MM.1S (cell line): ENCODE results near the gene PTPRD.

Experiments
- DNase-seq: peaks from one replicate; pipeline ENCODE4 v3.0.0-alpha.2; 2015
- H2AFZ ChIP-seq: fragments of 300-600 bp; sonication (generic); 2 replicates; pipeline ENCODE4 v1.6.0; 2016; ENCODE audit warnings: antibody characterized with exemption, low read length
- H3F3A ChIP-seq: fragments of 300-600 bp; sonication (generic); 2 replicates; pipeline ENCODE4 v1.6.1; 2016; ENCODE audit warnings: mild to moderate bottlenecking, antibody characterized with exemption, low read length, moderate library complexity, mixed read lengths; ENCODE audit not compliant: insufficient read depth
- H3K27ac ChIP-seq: fragments of 300-600 bp; sonication (generic); 2 replicates; pipeline ENCODE4 v1.5.1; 2016; ENCODE audit warnings: mild to moderate bottlenecking, low read length
- H3K27me3 ChIP-seq: fragments of 300-600 bp; sonication (generic); replicated peaks from 2 replicates; pipeline ENCODE4 v1.6.0; 2016; ENCODE audit warnings: low read length; ENCODE audit not compliant: insufficient read depth
- H3K36me3 ChIP-seq: fragments of 300-600 bp; sonication (generic); replicated peaks from 2 replicates; pipeline ENCODE4 v1.6.1; 2016; ENCODE audit warnings: mild to moderate bottlenecking, low read length, mixed read lengths; ENCODE audit not compliant: insufficient read depth
- H3K4me1 ChIP-seq: fragments of 300-600 bp; sonication (generic); 2 replicates; pipeline ENCODE4 v1.6.1; 2016; ENCODE audit warnings: low read length, mixed read lengths
- H3K4me2 ChIP-seq: fragments of 300-600 bp; sonication (generic); 2 replicates; pipeline ENCODE4 v1.6.0; 2016; ENCODE audit warnings: low read depth, low read length
- H3K4me3 ChIP-seq: fragments of 300-600 bp; sonication (generic); 2 replicates; pipeline ENCODE4 v1.5.1; 2016; ENCODE audit warnings: low read length, mixed read lengths
- H3K79me2 ChIP-seq: fragments of 300-600 bp; sonication (generic); 2 replicates; pipeline ENCODE4 v1.6.1; 2016; ENCODE audit warnings: mixed run types, low read length, mixed read lengths
- H3K9ac ChIP-seq: fragments of 300-600 bp; sonication (generic); 2 replicates; pipeline ENCODE4 v1.6.1; 2016; ENCODE audit warnings: low read length, mixed read lengths
- H3K9me2 ChIP-seq: fragments of 300-600 bp; sonication (generic); replicated peaks from 2 replicates; pipeline ENCODE4 v1.6.1; 2016; ENCODE audit warnings: mild to moderate bottlenecking, low read length, mixed read lengths; ENCODE audit not compliant: insufficient read depth
- H3K9me3 ChIP-seq: fragments of 300-600 bp; sonication (generic); replicated peaks from 2 replicates; pipeline ENCODE4 v1.6.1; 2016; ENCODE audit warnings: mild to moderate bottlenecking, low read length, mixed read lengths; ENCODE audit not compliant: insufficient read depth
- H4K20me1 ChIP-seq: fragments of 300-600 bp; sonication (generic); 2 replicates; pipeline ENCODE4 v1.6.1; 2016; ENCODE audit warnings: mild to moderate bottlenecking, low read length, moderate library complexity, mixed read lengths; ENCODE audit not compliant: insufficient read depth
- CTCF ChIP-seq: fragments of 300-600 bp; sonication (generic); IDR thresholded peaks from 2 replicates; pipeline ENCODE4 v1.5.1; 2016; ENCODE audit warnings: antibody characterized with exemption, low read length, mixed read lengths
- EZH2 ChIP-seq: fragments of 300-600 bp; sonication (generic); optimal IDR thresholded peaks from 2 replicates; pipeline ENCODE3; 2017; ENCODE audit warnings: low read depth, mild to moderate bottlenecking, antibody characterized with exemption, low read length, mixed read lengths
- EZH2phosphoT487 ChIP-seq: fragments of 300-600 bp; sonication (generic); IDR thresholded peaks from 2 replicates; pipeline ENCODE4 v1.6.1; 2018; ENCODE audit warnings: antibody characterized with exemption, low read length

Gene PTPRD

GRCh38 chr9:8812888-8813287, 1799.9 kb downstream of the PTPRD start:
- no peak overlapping the region for H3K4me3 ChIP-seq
- H3K9me2 ChIP-seq = no peaks in the 10 kb centered on the region
- no peaks in the 10 kb centered on the region for H4K20me1 ChIP-seq
- no peaks in the 10 kb centered on the region for H3F3A ChIP-seq
- no peaks in the 10 kb centered on the region for H3K27me3 ChIP-seq
- no peaks in the 10 kb centered on the region for H3K4me1 ChIP-seq
- no peaks in the 10 kb centered on the region for H3K36me3 ChIP-seq
- no peak for DNase-seq
- no peak overlapping the region for H3K9ac ChIP-seq
- no peak overlapping the region for H2AFZ ChIP-seq
- H3K4me2 ChIP-seq = no peak overlapping the region
- H3K9me3 ChIP-seq = no peaks in the 10 kb centered on the region
- no peak overlapping the region for H3K27ac ChIP-seq
- TF ChIP-seq CTCF (no peak), EZH2phosphoT487 (no peak), EZH2 (no peak)
- H3K79me2 ChIP-seq = no peaks in the 10 kb centered on the region

GRCh38 chr9:8809741-8810140, 1803.1 kb downstream of the PTPRD start:
- Histone ChIP-seq H3K79me2 (no peaks in the 10 kb centered on the region), H3K9me2 (no peaks in the 10 kb centered on the region), H3K4me2 (no peak overlapping the region), H3K27ac (no peak overlapping the region), H3F3A (no peaks in the 10 kb centered on the region), H2AFZ (no peak overlapping the region), H3K4me1 (no peaks in the 10 kb centered on the region), H3K4me3 (no peak overlapping the region), H3K36me3 (no peaks in the 10 kb centered on the region), H3K9me3 (no peaks in the 10 kb centered on the region), H3K9ac (no peak overlapping the region), H4K20me1 (no peaks in the 10 kb centered on the region), H3K27me3 (no peaks in the 10 kb centered on the region)
- no peak for DNase-seq
- TF ChIP-seq CTCF (no peak), EZH2phosphoT487 (no peak), EZH2 (no peak)

- Histone ChIP-seq H3K4me1 (no peaks in the 10 kb centered on the region), H3K79me2 (no peaks in the 10 kb centered on the region), H3K27ac (no peak overlapping the region), H3K4me3 (no peak overlapping the region), H3K4me2 (no peak overlapping the region), H4K20me1 (no peaks in the 10 kb centered on the region), H2AFZ (no peak overlapping the region), H3F3A (no peaks in the 10 kb centered on the region), H3K27me3 (no peaks in the 10 kb centered on the region), H3K9me3 (no peaks in the 10 kb centered on the region), H3K9ac (no peak overlapping the region), H3K9me2 (no peaks in the 10 kb centered on the region), H3K36me3 (no peaks in the 10 kb centered on the region)
- no peak for TF ChIP-seq CTCF
- TF ChIP-seq EZH2phosphoT487 = no peak
- no peak for TF ChIP-seq EZH2
- no peak for DNase-seq
Observed at GRCh38 chr9:8806150-8806549, 1806.7 kb downstream of the PTPRD start.
